ENCODE data around the gene RNF151. TPM values are rescaled to one million over a fixed set of nuclear protein-coding genes. Genes with fewer than 3 reads are reported as not detected.

Gene RNF151
- total and polyA plus RNA-seq, 11 donors: not detected

DNA sequence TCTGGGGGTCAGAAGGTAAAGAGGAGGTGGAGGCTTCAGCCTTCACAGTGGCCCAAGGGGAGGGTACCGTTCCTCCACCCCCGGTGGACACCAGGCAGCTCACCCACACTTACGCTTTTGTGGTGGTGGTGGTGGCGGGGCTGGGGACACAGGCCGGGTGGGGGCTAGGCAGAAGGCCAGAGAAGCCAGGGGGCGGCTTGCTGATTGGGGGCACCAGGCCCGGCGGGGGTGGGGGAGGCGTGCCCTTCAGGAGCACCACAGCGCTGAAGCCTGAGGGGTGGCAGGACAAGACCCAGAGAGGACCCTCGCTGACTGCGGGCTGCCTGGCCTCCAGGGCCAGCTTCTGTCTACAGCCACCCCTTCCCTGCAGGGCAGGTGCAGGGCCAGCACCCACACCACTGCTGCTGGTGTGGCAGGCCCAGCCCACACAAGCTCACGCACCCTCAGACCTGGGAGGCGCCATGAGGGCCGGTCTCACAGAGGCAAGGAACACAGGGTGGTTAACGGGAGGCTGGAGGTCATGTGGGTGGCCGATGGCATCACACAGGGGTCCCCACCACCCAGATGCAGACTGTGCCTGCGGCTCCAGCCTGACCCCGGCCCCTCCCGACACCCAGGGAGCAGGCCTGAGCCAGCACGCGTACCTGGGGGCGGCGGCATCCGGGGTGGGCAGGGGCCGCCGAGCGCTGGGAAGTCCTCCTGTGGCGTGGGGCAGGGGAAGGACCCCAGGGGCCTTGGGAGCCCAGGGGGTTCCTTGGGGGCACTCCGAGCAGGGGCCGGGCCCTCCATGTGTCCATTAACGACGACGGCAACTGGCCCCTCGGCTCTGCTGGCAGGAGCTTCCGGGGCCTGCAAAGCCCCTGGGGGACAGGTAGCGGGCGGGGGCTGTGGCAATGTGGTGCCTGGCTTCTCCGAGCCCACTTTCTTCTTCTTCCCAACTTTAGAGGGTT, 32.5 kb downstream of the RNF151 start:
- no peak overlapping the region for H3K27ac ChIP-seq
- intact Hi-C loops (cut with DNase I): loop anchor here in 1 of 10 donors (10.0 kb wide), 1 partner anchor 134 kb away; no protein-coding TSS in a partner anchor
- no peaks in the 10 kb centered on the region for H3K27me3 ChIP-seq
- ATAC-seq: no peak
- no peaks in the 10 kb centered on the region for H3K9me3 ChIP-seq
- no peak for TF ChIP-seq POLR2A (IDR thresholded peaks at IDR 0.05)
- TF ChIP-seq, protein P1, sequence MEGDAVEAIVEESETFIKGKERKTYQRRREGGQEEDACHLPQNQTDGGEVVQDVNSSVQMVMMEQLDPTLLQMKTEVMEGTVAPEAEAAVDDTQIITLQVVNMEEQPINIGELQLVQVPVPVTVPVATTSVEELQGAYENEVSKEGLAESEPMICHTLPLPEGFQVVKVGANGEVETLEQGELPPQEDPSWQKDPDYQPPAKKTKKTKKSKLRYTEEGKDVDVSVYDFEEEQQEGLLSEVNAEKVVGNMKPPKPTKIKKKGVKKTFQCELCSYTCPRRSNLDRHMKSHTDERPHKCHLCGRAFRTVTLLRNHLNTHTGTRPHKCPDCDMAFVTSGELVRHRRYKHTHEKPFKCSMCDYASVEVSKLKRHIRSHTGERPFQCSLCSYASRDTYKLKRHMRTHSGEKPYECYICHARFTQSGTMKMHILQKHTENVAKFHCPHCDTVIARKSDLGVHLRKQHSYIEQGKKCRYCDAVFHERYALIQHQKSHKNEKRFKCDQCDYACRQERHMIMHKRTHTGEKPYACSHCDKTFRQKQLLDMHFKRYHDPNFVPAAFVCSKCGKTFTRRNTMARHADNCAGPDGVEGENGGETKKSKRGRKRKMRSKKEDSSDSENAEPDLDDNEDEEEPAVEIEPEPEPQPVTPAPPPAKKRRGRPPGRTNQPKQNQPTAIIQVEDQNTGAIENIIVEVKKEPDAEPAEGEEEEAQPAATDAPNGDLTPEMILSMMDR (IDR thresholded peaks at IDR 0.05): no peak
- H3K4me1 ChIP-seq: peaks cover 0 to 19% (median 8%) of the 10 kb centered on the region in 12 donors
- 83 to 95% (median 93%) methylated on average over 19 to 39 of the region's 39 CpGs for WGBS, 4 donors
- peaks cover 0 to 72% (median 63%) of the 10 kb centered on the region in 9 donors for H3K36me3 ChIP-seq
- peak in 1 of 5 donors; percentile 62 for DNase-seq
- H3K4me3 ChIP-seq: no peak overlapping the region

- intact Hi-C loops (cut with DNase I): loop anchor here in 2 of 10 donors (10.0 kb wide), 3 partner anchors 135 to 505 kb away; partner anchors contain the start of gene TRAF7 (in 1 of the 2)
- DNase-seq: no peak
Measured at GRCh38 chr16:1999866-2000514, 33.3 kb downstream of the RNF151 start.

GRCh38 chr16:2001035-2001434, 34.4 kb downstream of the RNF151 start:
- Histone ChIP-seq H3K36me3 (peaks cover 0 to 72% (median 63%) of the 10 kb centered on the region in 9 donors), H3K4me3 (no peak overlapping the region), H3K4me1 (peaks cover 0 to 33% (median 23%) of the 10 kb centered on the region in 12 donors), H3K27ac (no peak overlapping the region), H3K27me3 (no peaks in the 10 kb centered on the region), H3K9me3 (no peaks in the 10 kb centered on the region)
- TF ChIP-seq, protein P1 (IDR thresholded peaks at IDR 0.05): no peak
- no peak for TF ChIP-seq POLR2A (IDR thresholded peaks at IDR 0.05)
- DNase-seq (no peak), ATAC-seq (no peak)
- intact Hi-C loops (cut with DNase I): loop anchor here in 2 of 10 donors (10.0 kb wide), 2 partner anchors 154 to 504 kb away; partner anchors contain the start of gene TRAF7 (in 1 of the 2)
- 94 to 96% (median 95%) methylated on average over 11 to 19 of the region's 19 CpGs for WGBS, 4 donors

More at GRCh38 chr16:1999866-2000514, 33.3 kb downstream of the RNF151 start:
- no peaks in the 10 kb centered on the region for H3K27me3 ChIP-seq
- no peak for TF ChIP-seq POLR2A (IDR thresholded peaks at IDR 0.05)
- TF ChIP-seq, protein P1 (IDR thresholded peaks at IDR 0.05): no peak
- H3K27ac ChIP-seq: no peak overlapping the region
- H3K4me3 ChIP-seq: no peak overlapping the region
- H3K4me1 ChIP-seq: peaks cover 0 to 28% (median 16%) of the 10 kb centered on the region in 12 donors
- H3K36me3 ChIP-seq: peaks cover 0 to 72% (median 63%) of the 10 kb centered on the region in 9 donors
- H3K9me3 ChIP-seq: no peaks in the 10 kb centered on the region
- no peak for ATAC-seq
- 72 to 84% (median 82%) methylated on average over 16 to 28 of the region's 28 CpGs for WGBS, 4 donors

Measured in heart left ventricle (tissue), 16 donors.